Lung (tissue), 12 donors: ENCODE data around the gene RTL1. TPM values are rescaled to one million over a fixed set of nuclear protein-coding genes. Genes with fewer than 3 reads are reported as not detected.

ENCODE experiments used
- ATAC-seq: fragments of 200-7000 bp; cut with Tn5 transposase; one replicate; pipeline ENCODE4 v1.9.1; 2020; ENCODE audit warnings: moderate number of reproducible peaks; ENCODE audit not compliant: insufficient read depth, low FRiP score
- DNase-seq, 3 donors: peaks; one replicate each; pipeline ENCODE4 v3.0.0-alpha.2; 2013 to 2017
- H3K27ac ChIP-seq, 2 donors: one replicate each; pipeline ENCODE4 v1.5.1; 2013; ENCODE audit warnings: mild to moderate bottlenecking in 2 of 2, moderate library complexity in 2 of 2, control low read depth in 1 of 2, inconsistent platforms in 1 of 2, low read depth in 1 of 2, low read length in 1 of 2
- H3K27me3 ChIP-seq, 3 donors: one replicate each; pipeline ENCODE4 v1.5.1; 2013; ENCODE audit warnings: low read length in 2 of 3; ENCODE audit not compliant: control insufficient read depth in 3 of 3, insufficient read depth in 3 of 3
- H3K36me3 ChIP-seq, 4 donors: one replicate each; pipeline ENCODE4 v1.5.1; 2013; ENCODE audit warnings: low read length in 4 of 4, mild to moderate bottlenecking in 1 of 4, moderate library complexity in 1 of 4; ENCODE audit not compliant: control insufficient read depth in 4 of 4, insufficient read depth in 4 of 4
- H3K4me1 ChIP-seq, 5 donors: one replicate each; pipeline ENCODE4 v1.5.1; 2013; ENCODE audit warnings: low read length in 5 of 5, mild to moderate bottlenecking in 2 of 5, moderate library complexity in 1 of 5; ENCODE audit not compliant: control insufficient read depth in 5 of 5, insufficient read depth in 5 of 5
- H3K4me3 ChIP-seq: one replicate; pipeline ENCODE4 v1.5.1; 2013; ENCODE audit warnings: mild to moderate bottlenecking, control low read depth, moderate library complexity
- H3K9ac ChIP-seq, 2 donors: one replicate each; pipeline ENCODE4 v1.5.1; 2013; ENCODE audit warnings: low read length in 2 of 2, control low read depth in 1 of 2; ENCODE audit not compliant: insufficient read depth in 1 of 2
- H3K9me3 ChIP-seq, 4 donors: one replicate each; pipeline ENCODE4 v1.5.1; 2013; ENCODE audit warnings: low read length in 3 of 4, mild to moderate bottlenecking in 1 of 4, moderate library complexity in 1 of 4; ENCODE audit not compliant: control insufficient read depth in 4 of 4, insufficient read depth in 3 of 4
- WGBS, 2 donors: extraction: QIAGEN DNeasy Blood & Tissue Kit; methylation state at CpG; one replicate each; pipeline ENCODE4 v1.1.7; 2013; 5-methylcytosine and 5-hydroxymethylcytosine counted together
- polyA plus RNA-seq, 2 donors: library from polyadenylated mRNA; stranded (reverse); fragments of 200-250 nt; gene quantifications; one replicate each; pipeline ENCODE4 v1.2.1, GENCODE V29; 2013
- total RNA-seq, 2 donors: library from RNA; depleted of rRNA in 1 of 2; stranded (reverse); fragments of >200 nt in 1 of 2; gene quantifications; one replicate each; pipeline ENCODE4 v1.2.1, GENCODE V29; 2014 to 2021
- TF ChIP-seq, protein P1 (sequence below): IDR thresholded peaks from 2 replicates; pipeline ENCODE4 v1.5.1; 2012; ENCODE audit warnings: mild to moderate bottlenecking; ENCODE audit errors: control extremely low read depth, extremely low read depth
- donor health status: control.
- donor health status: control.
- donor health status: Bipolar disorder and iron deficiency.
- donor health status: healthy.
- donor health status: DM: yes; HTN: yes; CAD: no.

The RTL1 gene
- total and polyA plus RNA-seq, 4 donors, result 0.02 to 0.09 TPM; not detected in 2

DNA sequence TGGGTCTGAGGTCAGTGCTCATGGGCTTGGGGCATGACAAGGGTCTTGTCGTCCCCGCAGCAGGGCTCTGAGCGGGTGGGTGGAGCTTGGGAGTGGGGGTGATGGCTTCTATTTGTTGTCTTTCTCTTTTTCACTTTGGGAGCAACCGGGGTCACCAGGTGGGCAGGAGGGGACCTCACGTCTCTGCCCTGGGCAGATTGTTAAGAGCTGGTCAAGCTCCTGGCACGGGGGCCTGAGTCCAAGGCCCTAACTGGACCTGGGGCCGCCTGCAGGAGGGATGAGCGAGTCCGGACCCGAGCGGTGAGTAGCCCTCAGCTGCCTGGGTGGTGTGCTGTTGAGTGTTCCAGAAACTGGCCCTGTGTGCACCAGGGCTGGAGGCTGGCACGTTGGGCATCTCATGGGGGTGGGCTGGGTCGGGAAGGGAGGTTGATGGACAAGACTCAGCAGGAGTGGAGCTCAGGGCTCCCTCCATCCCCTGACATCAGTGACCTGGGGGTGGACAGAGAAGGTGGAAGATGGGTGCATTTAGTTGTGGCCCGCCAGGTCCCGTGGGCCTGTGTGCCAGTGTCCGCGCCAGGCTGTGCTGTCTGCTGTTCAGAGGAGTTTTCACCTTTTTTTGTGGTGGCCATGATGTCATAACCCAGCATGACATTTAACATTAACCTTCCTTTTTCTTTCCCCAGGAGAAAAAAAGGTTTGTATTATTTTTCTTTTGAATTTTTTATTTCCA, 27.5 kb downstream of the RTL1 start:
- TF ChIP-seq, protein P1, sequence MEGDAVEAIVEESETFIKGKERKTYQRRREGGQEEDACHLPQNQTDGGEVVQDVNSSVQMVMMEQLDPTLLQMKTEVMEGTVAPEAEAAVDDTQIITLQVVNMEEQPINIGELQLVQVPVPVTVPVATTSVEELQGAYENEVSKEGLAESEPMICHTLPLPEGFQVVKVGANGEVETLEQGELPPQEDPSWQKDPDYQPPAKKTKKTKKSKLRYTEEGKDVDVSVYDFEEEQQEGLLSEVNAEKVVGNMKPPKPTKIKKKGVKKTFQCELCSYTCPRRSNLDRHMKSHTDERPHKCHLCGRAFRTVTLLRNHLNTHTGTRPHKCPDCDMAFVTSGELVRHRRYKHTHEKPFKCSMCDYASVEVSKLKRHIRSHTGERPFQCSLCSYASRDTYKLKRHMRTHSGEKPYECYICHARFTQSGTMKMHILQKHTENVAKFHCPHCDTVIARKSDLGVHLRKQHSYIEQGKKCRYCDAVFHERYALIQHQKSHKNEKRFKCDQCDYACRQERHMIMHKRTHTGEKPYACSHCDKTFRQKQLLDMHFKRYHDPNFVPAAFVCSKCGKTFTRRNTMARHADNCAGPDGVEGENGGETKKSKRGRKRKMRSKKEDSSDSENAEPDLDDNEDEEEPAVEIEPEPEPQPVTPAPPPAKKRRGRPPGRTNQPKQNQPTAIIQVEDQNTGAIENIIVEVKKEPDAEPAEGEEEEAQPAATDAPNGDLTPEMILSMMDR, result no peak
- Histone ChIP-seq H3K9ac (no peak overlapping the region), H3K4me3 (no peak overlapping the region), H3K4me1 (no peaks in the 10 kb centered on the region), H3K27ac (no peak overlapping the region), H3K36me3 (no peaks in the 10 kb centered on the region), H3K27me3 (no peaks in the 10 kb centered on the region), H3K9me3 (peaks cover 0 to 6% (median 0%) of the 10 kb centered on the region in 4 donors)
- WGBS, 2 donors, result 85 to 86% methylated on average over 17 of the region's 17 CpGs
- DNase-seq (no peak), ATAC-seq (no peak)

DNA sequence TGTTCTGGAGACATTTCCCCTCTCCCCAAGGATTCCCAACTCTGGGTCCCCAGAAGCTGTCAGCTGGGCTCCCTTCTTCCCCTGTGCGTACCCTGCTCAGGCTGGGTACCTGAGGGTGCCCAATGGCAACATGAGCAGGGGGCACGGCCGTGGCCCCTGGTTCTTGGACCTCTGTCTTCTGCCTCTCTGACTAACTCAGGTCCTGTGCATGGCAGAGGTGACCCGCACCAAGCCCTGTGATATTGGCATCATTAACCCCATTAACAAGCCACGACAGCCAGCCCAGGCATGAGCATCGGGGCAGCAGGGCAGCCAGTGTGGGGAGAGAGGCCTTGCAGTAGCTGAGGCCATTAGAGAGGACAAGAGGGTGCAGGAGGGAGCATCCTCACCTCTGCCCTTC, 28.4 kb downstream of the RTL1 start:
- Histone ChIP-seq H3K9ac (no peak overlapping the region), H3K27me3 (no peaks in the 10 kb centered on the region), H3K4me1 (no peaks in the 10 kb centered on the region), H3K4me3 (no peak overlapping the region), H3K27ac (no peak overlapping the region), H3K36me3 (no peaks in the 10 kb centered on the region), H3K9me3 (peaks cover 0 to 4% (median 0%) of the 10 kb centered on the region in 4 donors)
- DNase-seq (no peak), ATAC-seq (no peak)
- TF ChIP-seq, protein P1, result no peak
- WGBS, 2 donors, result 90% methylated on average over 6 of the region's 6 CpGs

DNA sequence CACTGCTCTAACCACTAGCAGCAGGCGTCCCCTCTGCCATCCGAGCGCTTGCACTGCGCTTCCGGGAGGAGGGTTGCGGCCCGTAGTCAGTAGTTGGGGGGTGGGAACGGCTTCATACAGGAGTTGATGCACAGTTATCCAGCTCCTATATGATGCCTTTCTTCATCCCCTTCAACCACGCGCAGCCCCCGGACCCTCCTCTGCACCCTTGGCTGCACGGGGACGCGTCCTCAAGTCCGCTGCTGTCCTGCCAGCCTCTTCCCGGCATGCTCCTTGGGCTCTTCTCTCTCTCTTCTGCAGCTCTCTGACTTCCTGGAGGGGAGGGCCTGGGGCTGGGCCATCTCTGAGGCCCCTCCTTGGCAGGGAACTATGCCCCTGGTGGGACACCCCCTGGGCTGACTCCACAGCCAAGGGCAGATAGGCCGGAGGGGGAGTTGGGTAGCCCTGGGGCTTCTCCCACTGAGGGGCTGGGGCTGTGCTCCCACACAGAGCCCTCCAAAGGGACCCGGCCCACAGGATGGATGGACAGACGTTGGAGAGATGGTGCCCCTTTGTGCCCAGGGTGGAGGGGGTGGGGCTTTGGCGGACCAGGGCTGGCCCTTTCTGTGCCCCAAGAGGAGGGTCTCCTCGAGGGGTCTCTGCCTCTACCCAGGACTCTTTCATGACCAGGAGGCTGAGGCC, 29.0 kb downstream of the RTL1 start:
- H3K27me3 ChIP-seq, result no peaks in the 10 kb centered on the region
- no peak overlapping the region for H3K4me3 ChIP-seq
- no peak overlapping the region for H3K27ac ChIP-seq
- no peak overlapping the region for H3K9ac ChIP-seq
- TF ChIP-seq, protein P1, result no peak
- no peaks in the 10 kb centered on the region for H3K36me3 ChIP-seq
- no peaks in the 10 kb centered on the region for H3K4me1 ChIP-seq
- DNase-seq, result no peak
- H3K9me3 ChIP-seq, result peaks cover 0 to 3% (median 0%) of the 10 kb centered on the region in 4 donors
- ATAC-seq, result no peak
- WGBS, 2 donors, result 83 to 95% methylated on average over 21 of the region's 21 CpGs
